ENCODE data around the gene ERN2.

DNA sequence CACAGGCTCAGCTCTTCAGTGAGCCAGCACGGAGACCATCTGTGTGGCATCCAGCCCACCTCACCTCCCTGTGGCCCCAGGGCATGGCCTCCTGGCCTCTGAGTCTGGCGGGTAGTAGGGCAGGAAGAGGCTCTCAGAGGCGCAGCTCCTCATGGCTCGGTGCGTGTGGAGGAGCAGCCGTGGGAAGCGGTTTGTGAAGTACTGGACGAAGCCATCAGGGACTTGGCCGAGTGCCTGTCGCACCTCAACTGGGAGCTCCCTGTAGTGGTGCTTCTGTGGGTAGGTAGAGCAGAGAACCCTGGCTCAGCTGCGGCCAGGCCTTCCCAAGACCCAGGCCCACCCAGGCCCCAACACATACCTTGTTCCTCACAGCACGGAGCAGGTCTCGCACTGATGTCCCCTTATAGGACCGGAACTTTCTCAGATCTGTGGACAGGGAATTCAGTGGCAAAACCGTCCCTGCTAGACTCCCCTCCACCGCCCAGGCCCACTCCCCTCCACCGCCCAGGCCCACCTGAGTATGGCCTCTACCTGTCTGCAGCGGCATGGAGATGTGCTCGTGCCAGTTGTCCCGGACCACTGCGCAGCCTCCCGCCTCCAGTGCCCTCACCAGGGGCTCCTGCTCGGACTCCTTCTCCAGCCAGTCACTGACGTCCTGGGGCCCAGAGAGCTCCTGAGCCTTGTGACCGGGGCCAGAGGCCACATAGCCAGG lies 22.1 kb downstream of the ERN2 start:
- TF ChIP-seq, protein P1, sequence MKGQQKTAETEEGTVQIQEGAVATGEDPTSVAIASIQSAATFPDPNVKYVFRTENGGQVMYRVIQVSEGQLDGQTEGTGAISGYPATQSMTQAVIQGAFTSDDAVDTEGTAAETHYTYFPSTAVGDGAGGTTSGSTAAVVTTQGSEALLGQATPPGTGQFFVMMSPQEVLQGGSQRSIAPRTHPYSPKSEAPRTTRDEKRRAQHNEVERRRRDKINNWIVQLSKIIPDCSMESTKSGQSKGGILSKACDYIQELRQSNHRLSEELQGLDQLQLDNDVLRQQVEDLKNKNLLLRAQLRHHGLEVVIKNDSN (IDR thresholded peaks at IDR 0.05; ENCODE audit: borderline replicate concordance, low read depth) = no peak
- TF ChIP-seq, protein P2, sequence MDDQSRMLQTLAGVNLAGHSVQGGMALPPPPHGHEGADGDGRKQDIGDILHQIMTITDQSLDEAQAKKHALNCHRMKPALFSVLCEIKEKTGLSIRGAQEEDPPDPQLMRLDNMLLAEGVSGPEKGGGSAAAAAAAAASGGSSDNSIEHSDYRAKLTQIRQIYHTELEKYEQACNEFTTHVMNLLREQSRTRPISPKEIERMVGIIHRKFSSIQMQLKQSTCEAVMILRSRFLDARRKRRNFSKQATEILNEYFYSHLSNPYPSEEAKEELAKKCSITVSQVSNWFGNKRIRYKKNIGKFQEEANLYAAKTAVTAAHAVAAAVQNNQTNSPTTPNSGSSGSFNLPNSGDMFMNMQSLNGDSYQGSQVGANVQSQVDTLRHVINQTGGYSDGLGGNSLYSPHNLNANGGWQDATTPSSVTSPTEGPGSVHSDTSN (IDR thresholded peaks at IDR 0.05) = no peak
